Stimulated activated CD8-positive, alpha-beta memory T cell treated with anti-CD3 and anti-CD28 coated beads, Interleukin-7, amount 100 ng/mL, for 24 hours (primary cell): Measurements from ENCODE around the gene TSPAN18.

Source experiments
- DNase-seq: peaks from one replicate; pipeline ENCODE4 v3.0.0-alpha.2; 2020; ENCODE audit warnings: low read depth

Gene TSPAN18, protein sequence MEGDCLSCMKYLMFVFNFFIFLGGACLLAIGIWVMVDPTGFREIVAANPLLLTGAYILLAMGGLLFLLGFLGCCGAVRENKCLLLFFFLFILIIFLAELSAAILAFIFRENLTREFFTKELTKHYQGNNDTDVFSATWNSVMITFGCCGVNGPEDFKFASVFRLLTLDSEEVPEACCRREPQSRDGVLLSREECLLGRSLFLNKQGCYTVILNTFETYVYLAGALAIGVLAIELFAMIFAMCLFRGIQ

DNA sequence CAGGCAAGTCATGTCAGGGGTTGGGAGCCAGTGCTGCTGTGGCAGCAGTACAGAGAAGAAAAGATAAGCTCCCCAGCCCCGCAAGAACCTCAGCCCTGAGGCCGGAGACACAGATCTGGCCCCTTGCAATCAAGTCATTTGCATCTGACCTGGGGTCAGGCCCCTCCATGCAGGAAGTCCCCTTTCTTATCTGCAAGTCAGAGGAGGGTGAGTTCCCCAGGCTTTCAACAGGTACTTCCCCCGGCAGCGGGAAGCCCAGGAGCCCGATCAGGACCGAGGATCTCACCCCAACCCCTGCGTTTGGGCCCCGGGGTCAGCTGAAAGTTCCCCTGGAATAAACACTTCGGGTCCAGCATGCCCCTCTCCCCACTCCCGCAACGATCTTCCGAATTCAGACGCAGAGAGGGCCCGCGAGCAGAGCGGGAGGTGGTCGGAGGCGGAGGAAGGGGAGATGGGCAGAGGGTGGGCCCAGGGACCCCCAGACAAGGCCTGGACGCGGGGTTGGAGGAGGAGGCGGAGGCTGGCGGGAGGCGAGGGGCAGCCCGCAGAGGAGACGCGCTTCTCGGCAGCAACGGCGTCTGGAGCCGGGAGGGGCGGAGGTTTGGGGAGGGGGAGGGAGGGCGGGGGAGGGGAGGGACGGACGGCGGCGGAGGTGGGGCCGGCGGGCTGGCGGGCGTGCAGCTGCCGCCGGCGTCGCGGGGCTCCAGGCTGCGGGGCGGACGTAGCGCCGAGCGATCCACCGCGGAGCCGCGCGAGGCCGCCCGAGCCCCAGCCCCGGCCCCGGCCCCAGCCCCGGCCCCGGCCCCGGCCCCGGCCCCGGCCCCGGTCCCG lies at the start of gene TSPAN18:
TSS of gene TSPAN18 (plus strand) at position 680 of the 831 bp plus-strand sequence. CDS start 179,455 bp downstream, outside the sequence.
- DNase-seq = no peak

DNA sequence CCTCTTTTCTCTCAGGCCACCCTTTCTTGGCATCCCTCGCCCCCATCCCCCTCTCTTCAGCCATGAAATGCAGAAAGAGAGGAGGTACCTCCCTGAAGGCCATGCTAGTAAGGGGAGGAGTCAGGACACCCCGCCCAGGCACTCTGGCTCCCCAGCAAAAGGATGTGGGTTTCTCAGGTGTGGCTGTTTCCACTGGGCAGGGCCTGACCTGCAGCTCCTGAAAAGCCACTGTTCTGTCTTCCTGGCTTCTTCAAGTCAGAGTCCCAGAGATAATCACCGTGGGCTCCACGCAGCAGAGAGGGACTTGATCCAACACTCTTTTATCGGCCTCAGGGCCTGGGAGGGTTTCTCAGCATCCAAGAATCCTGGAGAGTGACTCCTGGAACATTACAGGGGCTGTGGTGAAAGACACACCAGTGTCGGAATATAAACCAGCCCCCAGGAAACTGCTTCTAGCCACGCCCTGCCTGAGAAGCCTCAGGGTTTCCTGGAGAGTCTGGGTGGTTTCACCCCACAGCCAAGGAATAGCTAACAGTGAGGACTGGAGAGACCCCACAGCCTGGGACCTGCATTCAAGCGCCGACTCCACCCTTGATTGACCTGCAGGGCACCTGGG lies 45.7 kb upstream of the TSPAN18 start:
- DNase-seq = peak; percentile 8

DNA sequence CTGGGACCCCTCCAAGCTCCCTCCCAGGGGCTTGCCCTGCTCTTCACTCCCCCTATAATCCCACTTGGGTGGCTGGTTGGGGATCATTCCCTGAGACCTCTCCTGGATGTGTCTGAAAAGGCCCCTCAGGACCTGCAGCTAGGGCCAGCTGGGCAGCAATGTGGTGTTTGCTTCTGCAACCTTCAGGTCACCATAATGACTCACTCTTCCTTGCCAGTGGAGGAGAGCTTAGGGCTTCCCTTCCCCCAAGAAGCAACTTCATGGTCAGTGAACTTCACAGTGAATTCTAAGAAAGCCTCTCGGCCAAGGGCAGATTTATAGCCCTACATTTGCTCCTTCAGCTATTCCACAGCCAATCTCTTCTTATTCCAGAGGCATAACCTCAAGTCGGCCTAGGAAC lies 45.1 kb upstream of the TSPAN18 start:
- no peak for DNase-seq

DNA sequence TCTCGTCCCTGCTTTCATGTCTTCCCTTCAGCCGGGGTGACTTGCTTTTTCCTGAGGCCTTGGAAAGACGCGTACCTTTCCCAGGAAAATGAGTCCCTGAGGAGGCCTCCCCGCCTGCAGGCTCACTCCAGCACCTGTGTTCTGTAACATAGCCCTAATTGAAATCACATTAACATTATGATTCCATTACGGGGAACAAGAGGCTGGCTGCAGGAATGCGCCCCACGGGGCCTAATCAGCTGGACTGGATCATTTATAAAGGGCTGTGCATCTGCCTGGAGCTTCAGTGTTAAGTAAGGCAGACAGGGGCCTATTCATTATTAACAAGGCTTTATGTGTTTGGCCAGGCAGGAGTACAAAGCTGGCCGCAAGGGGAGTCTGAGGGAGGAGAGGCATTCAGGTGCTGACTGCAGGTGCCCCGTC lies 41.9 kb upstream of the TSPAN18 start:
- DNase-seq = no peak

DNA sequence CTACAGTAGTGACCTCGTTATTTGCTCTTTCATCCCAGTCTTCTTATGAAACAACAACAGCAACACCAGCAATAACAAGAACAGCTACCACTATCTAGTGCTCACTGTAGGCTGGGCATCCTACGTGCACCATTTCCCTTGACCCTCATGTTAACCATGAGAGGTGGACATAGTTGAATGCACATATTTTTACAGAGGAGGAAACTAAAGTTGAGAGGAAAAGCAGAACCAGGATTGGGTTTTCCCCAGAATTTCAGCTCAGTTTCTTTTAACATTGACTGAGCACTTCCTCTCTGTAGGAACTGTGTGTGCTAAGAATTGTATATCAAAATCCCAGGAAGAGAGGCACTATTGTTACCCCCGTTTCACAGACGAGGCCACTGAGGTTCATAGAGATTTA lies 39.4 kb upstream of the TSPAN18 start:
- no peak for DNase-seq

DNA sequence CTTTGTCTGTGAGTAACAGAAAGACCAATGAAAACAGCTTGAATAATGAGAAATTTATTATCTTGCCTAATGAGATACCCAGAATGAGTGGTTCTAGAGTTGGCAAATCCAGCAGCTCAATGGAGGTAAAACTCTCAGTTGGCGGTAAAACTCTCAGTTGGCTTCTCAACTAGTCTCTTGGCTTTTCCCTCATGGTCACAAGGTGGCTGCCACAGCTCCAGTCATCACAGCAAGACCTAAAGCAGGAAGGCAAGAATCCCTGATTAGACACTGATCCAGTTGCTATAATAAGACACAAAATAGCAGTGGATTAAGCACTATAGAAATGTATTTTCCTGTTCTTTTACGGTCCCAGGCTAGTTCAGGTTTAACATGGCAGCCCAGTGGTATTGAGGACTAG lies 37.5 kb upstream of the TSPAN18 start:
- DNase-seq = no peak

DNA sequence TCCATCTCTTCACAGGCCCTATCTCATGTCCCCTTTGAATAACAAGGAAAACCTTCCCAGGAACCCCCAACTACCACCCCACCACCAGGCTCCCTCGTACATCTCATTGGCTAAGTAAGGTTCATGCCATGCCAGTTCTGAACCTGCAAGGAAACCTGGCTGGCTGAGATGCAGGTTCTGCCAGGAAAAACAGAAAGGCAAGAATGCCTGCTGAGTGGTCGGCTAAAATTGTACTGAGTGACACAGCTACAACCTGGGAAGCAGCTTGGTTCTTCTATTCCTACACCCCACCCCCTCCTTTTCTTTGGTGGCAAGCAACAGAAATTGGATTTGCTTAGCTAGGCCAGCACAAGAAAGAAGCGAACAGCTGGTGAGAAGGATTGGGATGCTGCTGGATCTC lies 36.1 kb upstream of the TSPAN18 start:
- no peak for DNase-seq

DNA sequence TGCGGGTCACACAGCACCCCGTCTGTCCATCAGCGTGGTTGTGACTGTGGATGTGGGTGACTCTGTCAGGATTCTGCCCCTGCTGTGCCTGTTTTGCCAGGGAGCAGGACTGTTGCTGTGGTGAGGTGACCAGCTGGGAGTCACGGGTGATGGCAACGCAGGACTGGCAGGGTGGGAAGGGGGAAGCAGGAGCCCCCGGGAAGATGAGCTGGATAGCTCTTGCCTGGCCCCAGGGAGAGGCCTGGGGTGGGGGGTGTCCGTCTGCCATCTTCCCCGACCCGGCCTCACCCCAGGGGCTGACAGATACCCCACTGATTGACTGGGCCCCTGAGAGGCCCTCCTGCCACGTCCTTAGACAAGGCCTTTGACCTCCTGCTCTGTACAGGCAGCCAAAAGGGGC lies 34.3 kb upstream of the TSPAN18 start:
- DNase-seq = no peak

DNA sequence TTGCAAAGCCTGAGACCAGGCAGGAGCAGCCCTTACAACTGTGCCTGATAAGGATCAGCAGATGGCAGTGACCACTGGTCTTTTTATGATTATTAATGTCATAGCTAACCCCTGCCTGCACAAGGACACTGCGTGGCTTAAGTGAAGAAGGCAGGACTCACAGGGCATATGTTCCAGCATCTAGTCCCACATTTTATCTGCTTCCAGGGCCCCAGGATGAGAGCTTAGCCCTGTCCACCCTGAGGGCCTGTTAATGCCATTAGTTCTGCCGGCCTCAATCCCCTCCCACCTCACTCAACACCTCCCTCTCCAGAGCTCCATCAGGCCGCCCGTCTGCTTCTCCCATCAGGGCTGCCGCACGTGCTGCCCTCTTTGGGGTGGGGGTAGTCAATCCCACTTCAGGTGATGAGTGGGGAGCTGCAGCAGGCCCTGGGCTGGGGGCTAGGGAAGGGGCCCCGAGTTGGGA lies 33.1 kb upstream of the TSPAN18 start:
- no peak for DNase-seq

DNA sequence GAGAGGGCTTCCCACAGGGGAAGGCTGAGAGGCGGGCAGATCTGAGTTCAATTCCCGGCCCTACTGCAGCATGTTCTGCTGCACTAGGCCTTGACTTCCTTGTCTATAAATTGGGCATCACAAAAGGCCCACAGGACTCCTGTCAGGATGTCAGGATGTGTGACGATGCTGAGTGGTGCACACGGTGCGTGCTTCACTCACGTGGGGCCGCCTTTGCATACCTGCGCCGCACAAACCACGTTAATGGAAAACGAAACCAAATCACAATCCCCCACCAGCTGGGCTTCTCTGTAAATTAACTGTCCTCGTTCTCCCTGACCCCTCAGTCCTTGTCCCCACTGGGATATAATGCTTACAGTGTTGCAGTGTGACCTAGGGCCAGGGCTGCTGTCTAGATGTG lies 32.3 kb upstream of the TSPAN18 start:
- DNase-seq = no peak

DNA sequence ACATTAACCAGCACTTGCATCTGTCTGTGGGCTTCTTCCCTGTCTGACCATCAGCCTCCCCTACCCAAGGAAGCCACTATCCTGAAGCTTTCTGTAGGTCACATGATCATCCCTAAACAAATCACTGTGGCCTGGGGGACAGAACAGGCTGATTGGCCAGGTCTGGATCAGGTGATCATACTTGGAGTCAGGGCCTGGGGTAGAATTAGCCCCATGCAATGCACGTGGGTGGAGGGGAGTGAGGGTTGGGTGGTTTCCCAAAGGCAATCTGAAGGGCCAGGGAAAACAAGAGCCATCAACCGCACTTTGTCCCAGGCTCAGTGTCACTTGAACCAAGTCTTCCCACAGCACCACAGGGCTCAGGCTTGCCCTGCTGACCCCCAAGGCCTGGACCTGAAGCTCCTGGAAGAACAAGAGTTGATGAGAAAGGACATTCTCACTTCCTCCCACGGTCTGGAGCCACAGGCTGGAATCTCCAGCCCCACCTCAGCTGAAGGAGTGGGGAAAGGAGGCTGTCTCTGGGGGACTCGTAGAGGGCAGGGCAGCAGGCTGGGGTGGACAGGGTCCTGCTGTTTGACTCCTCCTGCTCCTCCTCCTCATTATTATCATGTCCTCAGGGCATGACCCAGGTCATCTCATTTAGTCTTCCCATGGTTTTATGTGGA lies 31.5 kb upstream of the TSPAN18 start:
- DNase-seq = no peak

DNA sequence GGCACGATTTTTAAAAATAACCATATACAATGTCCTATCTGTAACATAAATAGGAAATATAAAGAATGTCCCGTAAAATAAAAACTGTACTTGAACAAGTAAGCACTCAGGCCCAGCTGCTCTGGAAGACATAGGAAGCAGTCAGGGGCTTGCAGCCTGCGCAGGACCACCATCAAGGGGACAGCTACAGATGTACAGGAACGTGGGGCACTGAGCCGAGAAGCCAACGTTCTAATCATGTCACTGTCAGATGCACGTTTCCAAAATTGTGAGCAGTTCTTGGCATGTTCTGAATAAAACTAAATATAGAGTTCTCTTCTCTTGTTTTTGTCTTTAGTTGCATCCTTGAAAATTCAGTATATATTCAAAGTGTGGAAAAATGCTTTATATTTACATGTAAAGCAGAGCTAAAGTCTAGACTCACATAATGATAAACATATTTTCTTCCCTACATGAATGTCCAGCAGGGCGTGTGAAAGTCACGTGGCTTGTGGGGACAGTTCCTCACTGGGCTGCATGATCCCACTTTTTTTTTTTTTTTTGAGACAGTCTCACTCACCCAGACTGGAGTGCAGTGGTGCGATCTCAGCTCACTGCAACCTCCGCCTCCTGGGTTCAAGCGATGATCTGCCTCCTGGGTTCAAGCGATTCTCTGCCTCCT lies 28.4 kb upstream of the TSPAN18 start:
- no peak for DNase-seq

DNA sequence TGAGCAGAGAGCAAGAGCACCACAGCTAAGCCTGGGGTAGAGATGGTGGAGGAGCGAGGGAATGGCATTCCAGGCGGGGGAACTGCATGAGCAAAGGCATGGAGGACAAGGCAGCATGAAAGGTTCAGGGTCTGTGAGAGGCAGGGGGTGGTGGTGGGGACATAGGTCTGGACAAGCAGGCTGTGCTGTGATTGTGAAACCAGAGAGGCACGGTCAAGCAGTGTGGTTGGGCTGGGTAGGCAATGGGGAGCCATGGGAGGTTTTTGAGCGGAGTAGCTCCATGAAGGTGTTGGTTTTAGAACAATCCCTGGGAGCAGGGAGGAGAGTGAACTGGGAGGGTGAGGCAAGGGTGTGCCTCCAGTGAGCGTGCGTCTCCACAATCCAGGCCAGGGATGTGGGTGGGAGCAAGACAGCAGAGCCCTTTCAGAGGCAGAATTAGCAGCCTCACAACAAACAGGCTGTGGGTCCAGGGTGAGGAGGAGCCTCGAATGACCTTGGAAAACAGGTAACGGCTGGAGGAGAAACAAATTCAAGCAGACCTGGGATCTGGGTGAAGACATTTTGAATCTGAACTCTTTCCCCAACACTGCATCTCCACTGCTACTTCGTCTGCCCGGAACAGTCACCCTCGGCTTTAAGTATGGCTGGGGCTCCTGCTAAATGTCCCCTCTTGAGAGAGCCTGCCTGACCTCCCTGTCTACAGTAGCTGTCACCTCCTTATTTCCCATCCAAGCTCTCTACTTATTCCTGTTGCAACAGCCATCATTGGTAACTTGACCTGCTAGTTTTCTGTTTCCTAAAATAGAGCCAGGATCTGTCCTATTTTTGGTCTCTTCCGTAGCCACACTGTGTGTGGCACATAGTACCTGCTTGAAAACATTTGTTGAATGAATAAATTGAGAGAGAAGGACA lies 27.0 kb upstream of the TSPAN18 start:
- DNase-seq = no peak

DNA sequence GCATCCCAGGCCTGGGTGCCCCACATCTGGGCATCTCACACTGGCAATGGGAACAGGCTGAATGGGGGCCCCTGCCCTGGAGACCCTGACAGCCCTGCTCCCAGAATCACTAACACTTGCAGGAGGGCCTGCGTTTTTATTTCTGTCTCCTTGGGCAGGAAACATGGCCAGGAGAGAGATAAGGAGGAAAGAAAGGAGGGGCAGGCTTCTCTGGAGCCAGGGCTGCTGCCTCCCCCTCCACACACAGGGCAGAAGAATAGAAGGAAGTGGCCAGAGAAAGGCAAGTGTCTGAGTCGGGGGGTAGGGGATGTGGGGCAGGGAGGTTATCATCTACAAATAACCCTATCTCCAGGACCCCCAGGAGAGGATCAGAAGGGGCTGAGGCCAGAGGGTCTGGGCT lies 25.5 kb upstream of the TSPAN18 start:
- no peak for DNase-seq

DNA sequence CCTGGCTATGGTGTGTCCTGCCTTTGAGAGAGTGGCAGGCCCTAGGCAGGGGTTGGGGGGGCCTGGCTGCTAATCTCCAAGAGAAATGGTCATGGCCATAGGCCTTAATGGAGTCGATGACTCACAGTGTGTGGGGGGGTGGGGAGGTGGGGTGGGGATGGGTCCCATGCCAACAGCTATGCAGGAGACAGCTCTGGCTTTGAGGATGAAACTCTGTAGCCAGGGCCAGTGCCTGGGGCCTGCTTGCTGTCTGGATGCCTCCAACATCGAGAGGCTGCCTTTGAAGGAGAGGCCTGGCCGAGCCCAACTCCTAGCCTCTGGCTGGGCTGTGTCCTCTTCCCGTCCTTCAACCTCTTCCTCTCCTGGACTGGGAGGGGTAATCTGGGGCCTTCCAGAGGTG lies 23.9 kb upstream of the TSPAN18 start:
- no peak for DNase-seq

DNA sequence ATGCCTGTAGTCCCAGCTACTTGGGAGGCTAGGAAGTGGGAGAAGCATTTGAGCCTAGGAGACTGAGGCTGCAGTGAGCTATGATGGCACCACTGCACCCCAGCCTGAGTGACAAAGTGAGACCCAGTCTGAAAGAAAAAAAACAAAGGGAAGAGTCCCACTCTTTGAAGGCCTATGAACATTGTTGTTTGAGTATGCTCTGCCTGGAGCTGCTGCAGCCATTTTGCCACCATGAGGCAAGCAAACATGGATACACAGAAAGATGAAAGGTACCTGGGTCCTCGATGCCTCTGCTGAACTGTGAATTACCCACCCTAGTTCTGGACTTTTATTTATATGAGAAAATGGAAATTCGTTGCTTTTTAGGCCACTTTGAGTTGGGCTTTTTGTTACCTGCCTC lies 19.7 kb upstream of the TSPAN18 start:
- no peak for DNase-seq

DNA sequence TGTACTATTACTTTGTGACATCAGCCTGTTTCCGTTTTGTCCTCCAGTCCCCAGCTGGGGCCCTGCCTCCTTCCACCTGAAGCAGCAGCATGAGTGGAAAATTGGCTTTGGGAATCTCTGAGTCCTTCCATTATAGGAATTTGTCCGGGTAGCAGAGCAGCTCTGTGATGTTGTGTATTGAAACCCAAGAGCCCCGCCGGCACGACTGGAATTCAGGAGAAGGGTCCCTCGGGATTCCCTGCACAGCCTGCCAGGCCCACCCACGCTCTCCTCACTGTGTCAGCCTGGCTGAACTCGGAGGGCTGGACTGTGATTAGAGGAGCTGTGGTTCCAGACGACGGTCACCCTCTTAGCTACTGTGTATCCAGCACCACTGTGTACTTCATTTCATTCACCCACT lies 18.8 kb upstream of the TSPAN18 start:
- DNase-seq = no peak

DNA sequence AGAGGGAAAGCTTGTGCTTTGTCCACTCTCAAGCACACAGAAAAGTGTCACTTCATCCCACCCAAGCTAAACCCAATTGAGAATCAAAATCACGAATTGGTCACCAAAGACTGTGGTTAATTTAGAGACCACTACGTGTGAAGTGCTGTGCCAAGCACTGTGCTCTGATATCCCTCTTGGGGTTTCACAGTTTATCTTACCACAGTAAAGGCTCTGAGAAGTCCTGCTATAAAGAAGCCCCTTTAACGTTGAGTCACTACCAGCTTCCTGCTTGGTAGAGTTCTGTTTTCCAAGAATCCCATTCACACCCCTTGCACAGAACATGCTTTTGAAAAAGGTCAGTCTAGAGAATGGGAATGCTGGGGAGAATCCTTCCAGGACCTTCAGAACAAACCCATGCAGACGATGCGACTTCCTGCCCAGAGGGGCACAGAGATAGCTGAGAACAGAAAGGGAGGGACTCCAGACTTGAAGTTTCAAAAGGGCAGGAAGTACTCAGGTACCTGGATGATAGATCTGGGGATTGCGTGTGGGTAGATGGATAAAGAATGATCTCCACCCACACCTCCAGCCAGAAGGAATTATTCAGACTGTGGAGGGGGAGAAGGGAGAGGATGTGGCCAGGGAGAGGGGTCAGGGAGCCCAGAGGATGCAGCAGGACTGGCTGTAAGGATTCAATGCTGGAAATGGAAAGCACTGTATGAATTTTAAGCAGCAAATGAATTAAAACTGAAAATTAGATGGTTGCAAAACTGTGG lies 18.1 kb upstream of the TSPAN18 start:
- DNase-seq = no peak

DNA sequence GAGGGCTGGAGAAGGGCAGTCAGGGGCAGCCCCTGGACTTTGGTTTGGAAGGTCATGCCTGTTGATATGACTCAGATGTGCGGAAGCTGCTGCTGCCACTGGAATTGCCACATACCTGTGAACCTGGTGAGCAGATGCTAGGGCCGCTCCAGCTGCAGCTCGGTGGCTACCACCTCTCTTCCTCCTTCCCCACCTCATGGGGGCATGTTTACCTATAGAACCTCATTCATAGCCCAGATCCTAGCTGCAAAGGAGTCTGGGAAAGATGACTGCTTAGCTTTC lies 17.5 kb upstream of the TSPAN18 start:
- no peak for DNase-seq

DNA sequence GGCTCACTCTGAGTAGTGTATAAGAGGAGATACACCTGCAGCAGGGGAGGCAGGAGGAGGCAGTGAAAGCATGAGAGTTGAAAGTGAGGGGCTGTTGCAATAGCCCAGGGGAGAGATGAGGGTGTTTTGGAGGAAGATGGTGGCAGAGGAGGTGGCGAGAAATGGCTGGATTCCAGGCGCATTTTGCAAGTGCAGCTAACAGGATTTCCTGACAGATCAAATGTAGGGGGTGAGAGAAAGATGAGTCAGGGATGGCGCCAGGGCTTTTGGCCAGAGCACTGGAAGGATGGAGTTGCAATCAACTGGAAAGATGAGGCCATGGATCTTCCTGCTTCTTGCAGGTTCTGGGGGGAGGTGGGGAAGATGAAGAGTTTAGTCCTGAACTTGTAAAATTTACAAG lies 16.8 kb upstream of the TSPAN18 start:
- no peak for DNase-seq
